Renal cortical epithelial cell (primary cell): Measurements from ENCODE around the gene OXLD1. TPM values are rescaled to one million over a fixed set of nuclear protein-coding genes. Genes with fewer than 3 reads are reported as not detected.
A peak's percentile ranks its signal among the peaks of the same experiment; 100 is the strongest.

Source experiments
- DNase-seq: peaks from one replicate; pipeline ENCODE4 v3.0.0-alpha.2; 2011; ENCODE audit warnings: low read depth
- total RNA-seq: library from RNA; depleted of rRNA; stranded (reverse); fragments of >200 nt; gene quantifications from 2 replicates; pipeline ENCODE4 v1.2.3, GENCODE V29; 2014

Gene OXLD1
- total RNA-seq, 1 donor from 2014 or later = 22.6 TPM

DNA sequence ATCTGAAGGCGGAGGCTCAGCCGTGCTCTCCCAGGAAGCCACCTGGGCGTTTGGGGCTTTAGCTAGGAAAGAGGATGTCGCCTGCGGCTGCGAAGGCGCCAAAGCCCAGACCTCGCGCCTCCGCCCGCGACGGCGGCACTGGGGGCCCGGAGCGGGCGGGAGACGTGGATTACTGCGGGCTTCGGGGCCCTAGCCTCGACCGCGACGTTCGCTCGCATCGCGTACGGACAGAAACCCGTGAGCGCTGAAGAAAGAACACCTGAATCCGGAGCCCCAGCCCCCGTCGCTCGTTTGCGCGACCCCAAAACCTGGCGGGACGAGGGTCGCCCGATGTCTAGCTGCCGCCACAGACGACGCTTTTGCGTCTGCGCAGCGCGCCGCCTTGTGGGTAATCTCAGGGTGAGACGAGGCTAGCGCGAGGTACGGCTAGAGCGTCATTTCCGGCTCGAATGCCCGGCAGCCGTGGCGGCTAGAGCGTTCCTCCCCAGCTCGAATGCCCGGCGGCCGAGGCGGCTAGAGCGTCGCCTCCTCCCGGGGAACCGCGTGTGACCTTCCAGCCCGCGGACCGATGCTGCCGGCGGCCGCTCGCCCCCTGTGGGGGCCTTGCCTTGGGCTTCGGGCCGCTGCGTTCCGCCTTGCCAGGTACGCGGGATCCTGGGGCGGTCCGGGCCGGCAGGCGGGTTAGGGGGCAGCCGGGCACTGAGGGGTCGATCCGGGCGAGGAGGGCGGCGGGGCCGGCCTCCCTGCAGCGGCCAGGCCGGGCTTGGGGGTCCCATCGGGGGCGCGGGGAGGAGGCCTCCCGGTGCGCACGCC lies 36.7 kb upstream of the OXLD1 start, which contains the start of gene MRPL12:
Gene MRPL12, plus strand, starts transcription at position 434 of the 813 bp plus-strand sequence. Its CDS starts 135 bp downstream, at position 569.
- peak; percentile 80 for DNase-seq

DNA sequence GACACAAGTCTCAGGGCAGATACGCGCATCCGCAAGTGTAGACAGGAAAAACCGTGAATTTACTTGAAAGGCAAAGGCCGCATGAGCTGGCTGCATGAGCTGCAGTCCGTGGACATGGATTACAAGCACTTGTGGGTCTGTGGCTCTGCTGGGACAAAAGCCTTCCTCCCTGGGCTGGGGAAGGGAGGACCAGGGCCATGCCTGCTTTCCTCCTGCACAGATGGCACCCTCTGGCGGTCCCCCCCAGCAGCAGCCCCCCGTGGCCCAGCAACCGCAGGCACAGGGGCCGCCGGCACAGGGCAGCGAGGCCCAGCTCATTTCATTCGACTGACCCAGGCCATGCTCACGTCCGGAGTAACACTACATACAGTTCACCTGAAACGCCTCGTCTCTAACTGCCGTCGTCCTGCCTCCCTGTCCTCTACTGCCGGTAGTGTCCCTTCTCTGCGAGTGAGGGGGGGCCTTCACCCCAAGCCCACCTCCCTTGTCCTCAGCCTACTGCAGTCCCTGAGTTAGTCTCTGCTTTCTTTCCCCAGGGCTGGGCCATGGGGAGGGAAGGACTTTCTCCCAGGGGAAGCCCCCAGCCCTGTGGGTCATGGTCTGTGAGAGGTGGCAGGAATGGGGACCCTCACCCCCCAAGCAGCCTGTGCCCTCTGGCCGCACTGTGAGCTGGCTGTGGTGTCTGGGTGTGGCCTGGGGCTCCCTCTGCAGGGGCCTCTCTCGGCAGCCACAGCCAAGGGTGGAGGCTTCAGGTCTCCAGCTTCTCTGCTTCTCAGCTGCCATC lies 35.1 kb upstream of the OXLD1 start:
- DNase-seq = no peak

DNA sequence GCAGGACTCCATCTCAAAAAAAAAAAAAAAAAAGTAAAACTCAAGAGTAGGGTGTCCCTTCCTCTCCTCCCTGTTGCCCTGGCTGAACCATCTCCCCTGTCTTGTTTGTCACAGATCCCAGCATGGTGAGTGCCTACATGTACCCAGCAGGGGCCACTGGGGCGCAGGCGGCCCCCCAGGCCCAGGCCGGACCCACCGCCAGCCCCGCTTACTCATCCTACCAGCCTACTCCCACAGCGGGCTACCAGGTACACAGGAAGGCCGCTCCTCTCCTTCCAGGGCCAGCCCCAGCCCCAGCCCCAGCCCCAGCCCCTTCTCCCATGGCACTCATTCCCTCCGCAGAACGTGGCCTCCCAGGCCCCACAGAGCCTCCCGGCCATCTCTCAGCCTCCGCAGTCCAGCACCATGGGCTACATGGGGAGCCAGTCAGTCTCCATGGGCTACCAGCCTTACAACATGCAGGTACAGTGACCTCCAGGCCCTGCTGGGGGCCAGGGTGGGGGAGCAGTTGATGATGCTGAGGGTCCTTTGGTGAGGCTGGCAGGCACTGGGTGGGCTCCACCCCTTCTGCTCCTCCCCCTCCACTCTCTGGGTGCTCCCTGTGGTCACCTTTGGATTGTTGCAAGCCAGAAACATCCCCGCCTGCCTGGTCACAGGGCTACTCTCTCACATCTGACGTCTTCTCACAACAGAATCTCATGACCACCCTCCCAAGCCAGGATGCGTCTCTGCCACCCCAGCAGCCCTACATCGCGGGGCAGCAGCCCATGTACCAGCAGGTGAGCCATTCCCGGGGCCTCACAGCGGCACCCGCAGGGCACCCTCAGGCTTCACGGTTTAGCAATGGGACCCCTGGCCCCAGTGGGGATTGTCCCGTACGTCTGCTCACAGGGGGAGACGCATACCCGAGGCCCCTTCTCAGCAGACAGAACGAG lies 34.2 kb upstream of the OXLD1 start:
- no peak for DNase-seq

DNA sequence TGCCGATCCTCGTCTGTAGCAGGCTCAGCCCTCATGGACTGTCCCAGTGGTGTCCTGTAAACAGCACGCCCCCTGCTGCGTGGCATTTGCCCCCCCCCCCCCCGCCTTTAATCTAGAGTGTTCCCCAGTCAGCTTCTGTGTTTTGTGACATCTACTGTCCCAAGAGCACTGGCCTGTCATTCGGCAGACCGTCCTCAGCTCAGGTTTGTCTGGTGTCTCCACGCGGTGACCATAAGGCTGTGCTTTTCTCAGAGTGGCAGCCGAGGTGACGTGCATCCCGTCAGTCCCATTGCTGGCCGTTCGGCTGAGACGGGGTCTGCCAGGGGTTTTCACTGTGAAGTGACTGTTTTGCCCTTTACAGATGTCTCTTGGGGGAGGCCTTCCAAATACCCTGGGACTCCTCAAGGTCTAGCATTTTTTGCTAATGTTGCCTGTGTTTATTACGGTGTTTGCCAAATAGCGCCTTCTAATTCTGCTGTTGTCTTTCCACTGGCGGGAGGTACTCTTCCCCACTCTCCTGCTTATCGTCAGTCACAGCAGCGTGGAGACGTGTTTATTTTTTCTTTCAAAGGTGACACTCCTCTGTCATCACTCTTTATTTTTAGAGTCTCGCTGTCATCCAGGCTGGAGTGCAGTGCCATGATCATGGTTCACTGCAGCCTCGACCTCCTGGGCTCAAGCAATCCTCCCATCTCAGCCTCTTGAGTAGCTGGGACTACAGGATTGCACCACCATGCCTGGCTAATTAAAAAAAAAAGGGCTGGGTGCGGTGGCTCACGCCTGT lies 31.0 kb upstream of the OXLD1 start:
- no peak for DNase-seq

DNA sequence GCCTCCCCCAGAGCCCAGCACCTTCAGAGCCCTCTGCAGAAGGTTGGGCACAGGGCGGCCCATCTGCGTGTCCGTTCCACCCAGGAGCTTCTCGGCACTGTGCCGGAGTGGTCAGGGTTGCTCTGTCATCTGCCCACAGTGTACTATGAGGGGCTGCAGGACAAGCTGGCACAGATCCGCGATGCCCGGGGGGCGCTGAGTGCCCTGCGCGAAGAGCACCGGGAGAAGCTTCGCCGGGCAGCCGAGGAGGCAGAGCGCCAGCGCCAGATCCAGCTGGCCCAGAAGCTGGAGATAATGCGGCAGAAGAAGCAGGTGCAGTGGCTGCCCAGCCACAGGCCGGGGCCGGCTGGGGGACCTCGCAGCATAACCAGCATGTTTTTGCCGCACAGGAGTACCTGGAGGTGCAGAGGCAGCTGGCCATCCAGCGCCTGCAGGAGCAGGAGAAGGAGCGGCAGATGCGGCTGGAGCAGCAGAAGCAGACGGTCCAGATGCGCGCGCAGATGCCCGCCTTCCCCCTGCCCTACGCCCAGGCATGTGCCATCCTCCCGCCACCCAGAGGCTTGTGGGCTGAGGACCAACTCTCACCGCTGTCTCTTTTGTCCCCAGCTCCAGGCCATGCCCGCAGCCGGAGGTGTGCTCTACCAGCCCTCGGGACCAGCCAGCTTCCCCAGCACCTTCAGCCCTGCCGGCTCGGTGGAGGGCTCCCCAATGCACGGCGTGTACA lies 30.0 kb upstream of the OXLD1 start:
- DNase-seq = no peak

DNA sequence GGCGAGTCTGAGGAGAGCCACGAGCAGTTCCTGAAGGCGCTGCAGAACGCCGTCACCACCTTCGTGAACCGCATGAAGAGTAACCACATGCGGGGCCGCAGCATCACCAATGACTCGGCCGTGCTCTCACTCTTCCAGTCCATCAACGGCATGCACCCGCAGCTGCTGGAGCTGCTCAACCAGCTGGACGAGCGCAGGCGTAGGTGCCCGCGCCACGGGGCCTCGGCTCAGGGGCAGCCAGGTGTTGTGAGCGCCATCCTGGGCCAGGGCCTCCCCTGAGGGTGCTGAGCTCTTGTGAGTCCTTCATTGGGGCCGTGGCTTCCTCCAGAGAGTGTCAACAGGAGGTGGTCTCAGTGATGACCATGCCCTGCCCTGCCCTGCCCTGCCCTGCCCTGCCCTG lies 29.4 kb upstream of the OXLD1 start:
- no peak for DNase-seq

DNA sequence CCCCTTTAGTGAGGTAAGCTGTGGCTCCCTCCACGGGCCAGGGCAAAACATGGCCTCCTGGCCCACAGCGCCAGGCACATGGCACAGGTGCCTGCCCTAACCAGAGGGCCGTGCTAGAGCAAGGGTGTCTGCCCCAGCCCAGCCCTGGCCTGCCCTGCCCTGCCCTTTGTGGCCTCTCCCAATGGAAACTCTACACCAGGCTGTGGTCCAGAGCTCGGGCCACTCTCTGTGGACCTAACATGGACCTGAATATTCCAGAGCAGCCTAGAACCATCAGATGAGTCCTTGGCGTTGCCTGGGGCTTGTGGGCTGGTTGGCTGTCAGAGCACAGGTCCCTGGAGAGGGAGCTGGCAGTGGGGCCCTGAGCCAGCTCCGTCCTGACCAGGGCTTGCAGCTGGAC lies 28.8 kb upstream of the OXLD1 start:
- DNase-seq = no peak

DNA sequence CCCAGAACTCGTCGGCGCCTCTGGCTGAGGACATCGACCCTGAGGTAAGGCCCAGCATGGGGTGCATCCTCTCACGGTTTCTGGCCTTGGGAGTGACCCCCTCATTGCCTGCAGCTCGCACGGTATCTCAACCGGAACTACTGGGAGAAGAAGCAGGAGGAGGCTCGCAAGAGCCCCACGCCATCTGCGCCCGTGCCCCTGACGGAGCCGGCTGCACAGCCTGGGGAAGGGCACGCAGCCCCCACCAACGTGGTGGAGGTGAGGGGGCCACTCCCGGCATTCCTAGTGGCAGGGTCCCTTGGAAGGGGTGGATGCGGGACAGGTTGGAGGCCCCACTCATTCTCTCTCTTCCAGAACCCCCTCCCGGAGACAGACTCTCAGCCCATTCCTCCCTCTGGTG lies 28.4 kb upstream of the OXLD1 start:
- DNase-seq = no peak

DNA sequence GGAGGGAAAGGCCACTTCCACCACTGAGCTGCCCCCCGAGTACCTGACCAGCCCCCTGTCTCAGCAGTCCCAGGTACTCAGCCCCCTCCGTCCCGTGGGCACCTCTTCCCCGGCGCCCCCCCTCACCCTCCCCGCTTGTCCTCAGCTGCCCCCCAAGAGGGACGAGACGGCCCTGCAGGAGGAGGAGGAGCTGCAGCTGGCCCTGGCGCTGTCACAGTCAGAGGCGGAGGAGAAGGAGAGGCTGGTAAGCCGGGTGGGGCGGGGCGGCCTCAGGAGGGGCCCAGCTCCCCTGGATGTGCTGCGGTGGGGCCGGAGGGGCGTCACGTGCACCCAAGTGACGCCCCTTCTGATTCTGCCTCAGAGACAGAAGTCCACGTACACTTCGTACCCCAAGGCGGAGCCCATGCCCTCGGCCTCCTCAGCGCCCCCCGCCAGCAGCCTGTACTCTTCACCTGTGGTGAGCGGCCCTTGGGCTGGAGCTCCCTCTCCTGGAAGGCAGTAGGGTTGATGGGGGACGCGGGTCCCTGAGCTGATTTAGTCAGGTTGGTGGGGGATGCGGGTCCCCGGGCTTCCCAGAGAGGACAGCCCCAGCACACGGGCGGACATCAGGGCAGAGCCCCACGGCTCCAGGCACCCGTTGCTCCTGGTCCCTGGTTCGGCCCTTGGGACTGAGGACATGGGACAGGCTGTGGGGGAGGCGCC lies 27.3 kb upstream of the OXLD1 start:
- DNase-seq = no peak

DNA sequence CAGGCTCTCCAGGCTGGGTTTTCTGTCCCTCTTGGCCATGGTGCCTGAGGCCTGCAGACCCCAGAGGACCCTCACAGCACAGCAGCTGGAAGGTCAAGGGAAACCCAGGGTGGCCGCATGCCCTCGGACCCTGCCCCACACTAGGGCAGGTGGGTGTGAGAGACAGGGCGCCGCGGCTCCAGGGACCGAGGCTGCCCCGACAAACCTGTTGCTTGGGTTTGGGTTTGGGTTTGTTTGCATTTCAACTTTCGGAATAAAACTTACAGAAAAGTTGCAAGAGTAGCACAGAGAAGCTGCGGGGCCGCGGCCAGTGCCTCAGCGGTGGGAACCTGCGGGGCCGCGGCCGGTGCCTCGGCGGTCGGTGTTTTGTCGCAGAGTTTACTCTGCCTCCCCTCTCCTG lies 25.2 kb upstream of the OXLD1 start:
- DNase-seq = no peak

DNA sequence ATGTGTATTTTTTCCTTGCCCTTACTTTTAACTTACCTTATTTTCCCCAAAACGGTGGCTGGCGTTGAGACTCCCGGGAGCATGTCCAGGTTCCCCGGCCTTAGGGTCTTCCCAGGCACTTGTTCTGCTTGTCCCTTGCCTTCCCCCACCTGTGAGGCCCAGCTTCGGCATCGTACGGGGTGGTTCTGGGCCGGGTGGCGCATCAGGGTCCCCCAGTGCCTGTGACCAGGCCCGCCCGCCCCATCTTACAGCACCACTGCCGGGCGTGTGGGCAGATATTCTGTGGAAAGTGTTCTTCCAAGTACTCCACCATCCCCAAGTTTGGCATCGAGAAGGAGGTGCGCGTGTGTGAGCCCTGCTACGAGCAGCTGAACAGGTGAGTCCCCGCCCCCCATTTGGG lies 24.8 kb upstream of the OXLD1 start:
- no peak for DNase-seq

DNA sequence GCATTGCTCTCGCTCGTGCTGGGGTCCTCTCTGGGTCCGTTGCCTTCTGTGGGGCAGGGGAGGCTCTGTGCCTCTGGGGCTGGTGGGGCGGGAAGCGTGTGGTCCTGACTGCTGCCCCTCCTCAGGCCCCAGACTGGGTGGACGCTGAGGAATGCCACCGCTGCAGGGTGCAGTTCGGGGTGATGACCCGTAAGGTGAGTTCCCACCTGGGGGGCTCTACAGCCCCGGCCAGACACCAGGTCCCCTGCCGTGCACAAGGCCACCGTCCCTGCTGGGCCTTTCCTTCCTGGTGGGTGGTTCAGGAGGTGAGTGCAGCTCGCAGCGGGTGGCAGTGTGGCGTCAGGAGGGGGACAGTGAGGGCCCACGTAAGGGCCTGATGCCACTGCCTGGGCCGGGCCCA lies 24.1 kb upstream of the OXLD1 start:
- DNase-seq = no peak

DNA sequence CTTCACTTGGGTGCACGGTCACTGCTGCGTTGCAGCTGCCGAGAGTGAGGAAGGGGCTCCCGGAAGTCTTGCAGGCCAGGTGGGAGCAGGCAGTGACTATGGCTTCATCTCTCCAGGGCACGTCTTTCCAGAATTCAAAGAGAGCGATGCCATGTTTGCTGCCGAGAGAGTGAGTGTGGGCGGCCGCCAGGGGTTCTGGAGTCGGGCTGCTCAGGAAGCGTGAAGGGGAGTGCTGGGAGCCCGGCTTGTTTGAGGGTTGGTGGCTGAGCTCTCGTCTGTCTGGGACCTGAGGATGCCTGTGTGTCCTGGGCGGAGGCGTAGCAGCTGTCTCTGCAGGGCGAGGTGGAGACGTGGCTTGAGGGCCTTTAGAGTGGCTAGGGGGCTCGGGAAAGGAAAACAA lies 23.7 kb upstream of the OXLD1 start:
- DNase-seq = no peak

DNA sequence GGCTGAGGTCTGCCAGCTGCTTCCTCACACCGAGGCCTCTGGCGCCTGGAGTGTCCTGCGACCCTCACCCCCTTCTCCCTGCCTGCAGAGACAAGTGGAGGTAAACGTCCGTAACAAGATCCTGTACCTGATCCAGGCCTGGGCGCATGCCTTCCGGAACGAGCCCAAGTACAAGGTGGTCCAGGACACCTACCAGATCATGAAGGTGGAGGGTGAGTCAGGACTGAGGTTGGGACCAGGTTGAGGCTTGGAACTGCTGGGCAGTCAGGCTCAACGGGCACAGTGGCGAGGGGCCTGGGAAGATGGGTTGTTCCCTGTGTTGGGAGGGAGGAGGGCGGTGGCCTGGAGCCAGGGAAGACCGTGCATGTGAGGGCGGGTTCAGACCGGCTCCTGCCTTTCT lies 22.2 kb upstream of the OXLD1 start:
- no peak for DNase-seq

DNA sequence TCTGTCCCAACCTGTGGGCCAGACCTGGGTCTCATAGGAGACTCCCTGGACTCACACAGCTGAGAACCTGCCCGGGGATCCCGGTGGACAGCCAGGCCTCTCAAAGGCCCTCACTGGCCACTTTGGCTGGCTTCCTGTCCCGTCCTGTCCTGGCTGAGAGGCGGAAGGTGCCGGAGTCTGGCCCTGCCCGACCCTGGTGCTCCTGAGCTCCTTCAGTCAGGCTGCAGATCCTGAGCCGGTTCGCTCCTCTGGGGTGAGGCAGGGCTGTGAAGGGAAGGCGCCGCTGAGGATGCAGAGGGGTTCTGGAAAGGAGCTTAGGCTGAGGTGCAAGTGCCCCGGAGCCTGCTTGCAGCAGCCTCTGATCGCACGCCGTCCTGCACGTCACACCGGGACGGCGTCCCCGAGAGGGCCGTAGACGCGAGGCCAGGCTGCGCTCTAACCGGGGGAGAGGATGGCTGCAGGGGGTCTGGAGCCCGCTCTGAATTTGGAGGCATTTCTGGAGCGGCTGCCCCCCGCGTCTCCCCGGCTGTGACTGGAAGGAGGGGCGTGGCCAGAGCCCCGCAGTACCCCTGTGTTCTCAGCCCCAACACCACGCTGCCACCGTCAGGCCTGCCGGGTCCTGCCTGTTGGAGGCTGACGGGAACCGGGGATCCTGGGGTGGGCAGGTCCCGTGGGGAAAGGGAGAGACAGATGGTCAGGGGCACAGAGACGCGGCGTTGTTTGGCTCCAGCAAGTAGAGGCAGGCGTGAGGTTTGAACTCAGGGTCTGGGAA lies 21.6 kb upstream of the OXLD1 start:
- no peak for DNase-seq

DNA sequence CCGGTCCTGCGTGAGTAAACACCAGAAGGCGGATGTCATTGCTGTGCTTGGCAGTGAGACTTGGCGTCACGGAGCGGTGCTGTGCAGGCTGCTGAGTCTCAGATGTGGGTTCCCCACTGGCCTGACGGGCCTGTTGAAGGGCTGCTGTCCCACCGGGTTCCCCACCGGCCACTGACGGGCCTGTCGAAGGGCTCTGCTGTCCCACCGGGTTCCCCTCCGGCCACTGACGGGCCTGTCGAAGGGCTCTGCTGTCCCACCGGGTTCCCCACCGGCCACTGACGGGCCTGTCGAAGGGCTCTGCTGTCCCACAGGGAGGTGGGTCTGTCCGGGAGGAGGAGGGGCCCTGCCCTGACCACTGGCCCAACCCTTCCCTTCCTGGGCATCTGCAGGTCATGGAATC lies 20.2 kb upstream of the OXLD1 start:
- DNase-seq = no peak

DNA sequence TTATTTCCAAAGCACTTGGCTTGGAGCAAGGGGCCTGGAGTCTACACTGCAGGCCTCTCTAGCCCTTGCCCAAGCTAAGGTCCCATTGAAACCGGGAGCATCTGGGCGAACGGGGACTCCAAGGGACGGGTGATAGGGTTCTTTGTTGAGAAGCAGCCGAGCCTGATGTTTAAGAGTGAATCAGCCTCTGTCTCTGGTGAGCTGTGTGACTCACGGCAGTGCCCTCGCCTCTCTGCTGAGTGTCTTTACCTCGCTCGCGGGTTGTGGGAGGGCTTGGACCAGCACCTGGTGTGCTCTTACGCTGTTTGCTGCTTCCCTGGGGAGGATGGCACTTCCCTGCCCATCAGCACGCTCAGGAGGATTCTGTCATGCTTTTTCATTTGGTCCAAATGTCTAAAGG lies 18.7 kb upstream of the OXLD1 start:
- peak; percentile 70 for DNase-seq

DNA sequence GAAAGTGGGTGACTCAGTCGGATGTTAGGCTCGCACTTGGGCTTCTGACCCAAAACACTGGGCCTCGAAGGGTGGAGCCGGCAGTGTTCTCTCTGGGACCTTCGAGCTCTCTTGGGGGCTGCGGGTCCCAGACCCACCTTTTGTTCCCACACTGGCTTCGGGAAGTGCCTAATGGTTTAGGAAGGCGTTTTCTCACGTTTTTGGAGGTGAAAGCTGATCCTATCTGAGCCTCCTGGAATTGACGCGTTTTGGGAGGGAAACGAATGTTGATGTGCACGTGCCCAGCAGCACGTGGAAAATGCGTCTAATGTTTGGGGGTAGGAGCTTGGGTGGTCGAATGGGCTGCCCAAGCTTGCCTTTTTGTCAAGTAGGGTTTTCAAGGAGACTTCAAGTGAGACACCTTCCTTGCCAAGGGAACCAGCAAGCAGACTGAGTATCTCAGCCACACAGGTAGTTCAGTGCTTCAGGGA lies 18.1 kb upstream of the OXLD1 start:
- peak; percentile 71 for DNase-seq
